ENCODE data around the gene HSD3B7. TPM values are rescaled to one million over a fixed set of nuclear protein-coding genes. Genes with fewer than 3 reads are reported as not detected.

Gene HSD3B7
- total and polyA plus RNA-seq, 8 donors = 2.9 to 52.7 (median 10.3) TPM

- H3K27ac ChIP-seq = peak overlapping the region; percentile 9 to 73 (median 54)
- TF ChIP-seq EP300 (IDR thresholded peaks at IDR 0.05) (no peak), POLR2AphosphoS5 (IDR thresholded peaks at IDR 0.05) (no peak), POLR2A (IDR thresholded peaks at IDR 0.05) (no peak), CTCF (IDR thresholded peaks at IDR 0.05) (no peak)
- peak overlapping the region in 1 of 4 donors; percentile 2 for H3K4me3 ChIP-seq
- peaks cover 7 to 30% (median 16%) of the 10 kb centered on the region in 4 donors for H3K4me1 ChIP-seq
- H3K36me3 ChIP-seq = peaks cover 0 to 75% (median 72%) of the 10 kb centered on the region in 4 donors
- intact Hi-C loops (cut with DNase I; ENCODE audit: low total_unique reads) = no loop called here
- WGBS, 5 donors = 45 to 74% (median 64%) methylated on average over 4 of the region's 4 CpGs
- H3K9me3 ChIP-seq = no peaks in the 10 kb centered on the region
- DNase-seq = no peak
- no peaks in the 10 kb centered on the region for H3K27me3 ChIP-seq
These were observed 42.6 kb upstream of the HSD3B7 start for GRCh38 chr16:30942426-30942806.

GRCh38 chr16:30944352-30944751 lies 40.7 kb upstream of the HSD3B7 start:
- TF ChIP-seq POLR2A (IDR thresholded peaks at IDR 0.05) (no peak), POLR2AphosphoS5 (IDR thresholded peaks at IDR 0.05) (no peak), EP300 (IDR thresholded peaks at IDR 0.05) (no peak), CTCF (IDR thresholded peaks at IDR 0.05) (no peak)
- no peaks in the 10 kb centered on the region for H3K9me3 ChIP-seq
- H3K4me1 ChIP-seq = peaks cover 7 to 27% (median 25%) of the 10 kb centered on the region in 4 donors
- no peaks in the 10 kb centered on the region for H3K27me3 ChIP-seq
- DNase-seq = no peak
- intact Hi-C loops (cut with DNase I; ENCODE audit: low total_unique reads) = no loop called here
- no peak overlapping the region for H3K27ac ChIP-seq
- no peak overlapping the region for H3K4me3 ChIP-seq
- H3K36me3 ChIP-seq = peaks cover 0 to 70% (median 69%) of the 10 kb centered on the region in 4 donors

- Histone ChIP-seq H3K4me1 (peaks cover 24 to 50% (median 45%) of the 10 kb centered on the region in 4 donors), H3K4me3 (no peak overlapping the region), H3K27ac (peak overlapping the region in 1 of 5 donors; percentile 92), H3K36me3 (peaks cover 0 to 52% (median 48%) of the 10 kb centered on the region in 4 donors), H3K9me3 (no peaks in the 10 kb centered on the region), H3K27me3 (no peaks in the 10 kb centered on the region)
- 83 to 87% (median 85%) methylated on average over 26 to 38 of the region's 38 CpGs for WGBS, 5 donors
- peak in 1 of 2 donors; percentile 50 for DNase-seq
- intact Hi-C loops (cut with DNase I; ENCODE audit: low total_unique reads) = no loop called here
- TF ChIP-seq EP300 (IDR thresholded peaks at IDR 0.05) (no peak), CTCF (IDR thresholded peaks at IDR 0.05) (no peak), POLR2A (IDR thresholded peaks at IDR 0.05) (no peak), POLR2AphosphoS5 (IDR thresholded peaks at IDR 0.05) (no peak)
These were observed 38.1 kb upstream of the HSD3B7 start for GRCh38 chr16:30946671-30947540.

GRCh38 chr16:30947541-30947858 lies 37.5 kb upstream of the HSD3B7 start:
- WGBS, 5 donors = 38 to 76% (median 71%) methylated on average over 1 to 3 of the region's 3 CpGs
- Histone ChIP-seq H3K4me3 (peak overlapping the region in 1 of 4 donors; percentile 88), H3K36me3 (peaks cover 0 to 47% (median 45%) of the 10 kb centered on the region in 4 donors), H3K9me3 (no peaks in the 10 kb centered on the region), H3K27me3 (no peaks in the 10 kb centered on the region), H3K4me1 (peaks cover 25 to 50% (median 43%) of the 10 kb centered on the region in 4 donors), H3K27ac (peak overlapping the region; percentile 16 to 96 (median 92))
- no peak for DNase-seq
- intact Hi-C loops (cut with DNase I; ENCODE audit: low total_unique reads) = no loop called here
- TF ChIP-seq POLR2A (IDR thresholded peaks at IDR 0.05) = no peak
- no peak for TF ChIP-seq POLR2AphosphoS5 (IDR thresholded peaks at IDR 0.05)
- no peak for TF ChIP-seq EP300 (IDR thresholded peaks at IDR 0.05)
- TF ChIP-seq CTCF (IDR thresholded peaks at IDR 0.05) = no peak
